ENCODE results near the gene UGT1A8.

The UGT1A8 gene

GRCh38 chr2:233772153-233772552, 154.7 kb downstream of the UGT1A8 start:
- DNase-seq = no peak

DNA sequence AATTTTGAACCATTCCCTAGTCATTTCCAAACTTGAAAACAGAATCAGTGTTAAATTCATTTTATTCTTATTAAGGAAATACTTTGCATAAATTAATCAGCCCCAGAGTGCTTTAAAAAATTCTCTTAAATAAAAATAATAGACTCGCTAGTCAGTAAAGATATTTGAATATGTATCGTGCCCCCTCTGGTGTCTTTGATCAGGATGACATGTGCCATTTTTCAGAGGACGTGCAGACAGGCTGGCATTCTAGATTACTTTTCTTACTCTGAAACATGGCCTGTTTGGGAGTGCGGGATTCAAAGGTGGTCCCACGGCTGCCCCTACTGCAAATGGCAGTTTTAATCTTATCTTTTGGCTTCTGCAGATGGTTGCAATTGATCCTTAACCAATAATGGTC, 155.2 kb downstream of the UGT1A8 start:
- DNase-seq = no peak

- DNase-seq = no peak
Observed at GRCh38 chr2:233773854-233774253, 156.4 kb downstream of the UGT1A8 start.

DNA sequence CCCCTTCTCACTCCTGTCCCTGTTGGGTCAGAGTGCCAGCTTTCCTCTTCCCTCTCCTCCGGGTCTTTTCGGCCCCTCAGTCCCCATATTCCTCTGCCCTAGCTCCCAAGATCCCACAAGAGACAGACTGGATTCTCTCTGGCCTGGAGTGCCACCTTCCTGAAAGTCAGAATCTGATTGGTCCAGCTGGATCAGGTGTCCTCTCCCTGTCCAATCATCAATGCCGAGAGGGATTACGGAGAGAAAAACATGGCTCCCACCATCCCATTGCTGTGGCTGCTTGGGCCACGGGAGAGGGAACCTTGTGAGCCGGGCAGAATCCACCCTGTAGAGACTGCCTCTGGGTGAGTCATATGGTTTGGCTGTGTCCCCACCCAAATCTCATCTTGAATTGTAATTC, 158.0 kb downstream of the UGT1A8 start:
- DNase-seq = no peak

DNA sequence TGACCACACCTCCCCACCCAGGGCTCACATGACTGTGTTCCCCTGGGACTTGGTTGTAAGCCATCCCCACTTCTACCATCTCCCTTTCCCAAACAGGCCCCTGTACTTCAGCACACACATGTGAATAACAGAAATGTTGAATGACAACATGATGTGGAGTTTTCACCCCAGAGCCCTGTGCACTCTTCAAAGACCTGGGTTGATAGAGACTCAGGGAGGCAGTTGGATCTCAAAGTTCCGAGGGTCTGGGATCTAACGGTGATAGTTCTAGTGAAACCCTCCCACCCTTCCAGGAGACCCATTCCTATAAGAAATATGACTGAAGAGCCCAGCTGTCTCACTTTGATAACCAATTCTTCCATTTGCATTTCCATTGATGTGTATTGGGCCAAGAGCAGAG, 160.6 kb downstream of the UGT1A8 start, which contains the start of gene MROH2A:
TSS of gene MROH2A (plus strand) at position 301 of the 400 bp plus-strand sequence. CDS start 1,029 bp downstream, outside the sequence.
- no peak for DNase-seq

- DNase-seq = no peak
Observed at GRCh38 chr2:233779722-233780121, 162.3 kb downstream of the UGT1A8 start.

DNA sequence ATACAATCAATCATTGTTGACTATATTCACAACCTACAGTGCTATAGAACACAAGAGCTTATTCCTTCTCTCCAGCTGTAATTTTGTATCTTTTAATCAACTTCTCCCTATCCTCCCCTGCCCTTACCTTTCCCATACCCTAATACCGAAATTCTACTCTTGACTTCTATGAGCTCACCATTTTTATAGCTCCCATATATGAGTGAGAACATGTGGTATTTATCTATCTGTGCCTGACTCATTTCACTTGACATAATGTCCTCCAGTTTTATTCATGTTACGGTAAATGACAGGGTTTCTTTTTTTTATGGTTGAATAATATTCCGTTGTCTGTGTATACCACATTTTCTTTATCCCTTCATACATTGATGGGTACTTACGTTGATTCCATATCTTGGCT, 163.3 kb downstream of the UGT1A8 start:
- DNase-seq = no peak

- DNase-seq = no peak
Observed at GRCh38 chr2:233789554-233789953, 172.1 kb downstream of the UGT1A8 start.

DNA sequence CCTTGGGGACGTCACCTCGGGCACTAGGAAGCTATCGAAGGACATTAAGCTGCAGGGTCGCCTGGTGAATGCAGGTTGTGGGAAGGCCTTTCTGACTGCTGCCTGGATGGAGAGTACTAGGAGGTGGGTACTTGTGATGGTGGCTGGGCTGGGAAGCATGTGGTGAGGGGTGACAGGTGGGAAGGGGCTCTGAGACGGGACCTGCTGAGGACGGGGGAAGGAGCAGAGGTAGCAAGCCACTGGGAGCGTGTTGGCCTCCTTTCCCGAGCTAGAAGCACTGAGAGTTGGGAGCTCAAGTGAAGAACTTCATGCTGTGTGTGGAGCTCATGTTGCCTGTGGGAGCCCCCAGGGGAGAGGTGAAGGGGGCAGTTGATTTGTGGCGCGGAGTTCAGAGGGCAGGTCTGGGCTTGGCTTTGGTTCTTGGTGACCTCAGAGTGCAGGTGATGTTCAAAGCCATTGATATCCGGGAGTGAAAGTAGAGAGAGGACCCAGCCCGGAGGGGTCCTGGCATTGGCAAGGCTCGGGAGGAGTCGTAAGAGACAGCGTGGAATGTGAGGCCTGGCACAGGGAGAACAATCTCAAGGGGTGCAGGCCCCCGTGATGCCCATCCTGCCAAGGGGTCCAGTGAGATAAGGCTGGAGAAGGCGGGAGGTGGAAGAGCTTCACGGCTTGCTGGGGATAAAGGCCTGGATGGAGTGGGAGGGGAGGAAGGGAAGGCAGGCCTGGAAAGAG, 173.9 kb downstream of the UGT1A8 start:
- no peak for DNase-seq

DNA sequence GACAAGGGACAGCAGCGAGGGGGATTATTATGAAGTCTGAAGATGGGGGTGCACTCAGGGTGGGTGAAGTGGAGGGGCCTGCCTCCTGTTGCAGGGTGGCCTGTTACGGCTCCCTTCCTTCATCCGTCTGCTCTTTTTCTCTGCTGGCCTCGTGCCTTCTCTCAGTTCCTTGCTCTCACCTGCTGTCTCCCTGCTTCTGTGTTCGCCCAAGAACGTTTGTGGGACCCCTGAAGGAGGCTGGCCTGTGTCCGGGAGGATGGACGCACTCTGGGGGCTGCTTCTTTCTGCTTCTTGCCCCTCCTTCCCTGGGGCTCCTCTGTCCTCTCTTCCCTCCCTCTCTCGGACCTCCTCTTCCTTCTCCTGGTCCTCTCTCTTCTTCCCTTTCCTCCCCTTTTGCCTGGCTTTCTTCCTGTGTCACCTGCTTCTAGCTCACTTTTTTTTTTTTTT, 174.5 kb downstream of the UGT1A8 start:
- no peak for DNase-seq

DNA sequence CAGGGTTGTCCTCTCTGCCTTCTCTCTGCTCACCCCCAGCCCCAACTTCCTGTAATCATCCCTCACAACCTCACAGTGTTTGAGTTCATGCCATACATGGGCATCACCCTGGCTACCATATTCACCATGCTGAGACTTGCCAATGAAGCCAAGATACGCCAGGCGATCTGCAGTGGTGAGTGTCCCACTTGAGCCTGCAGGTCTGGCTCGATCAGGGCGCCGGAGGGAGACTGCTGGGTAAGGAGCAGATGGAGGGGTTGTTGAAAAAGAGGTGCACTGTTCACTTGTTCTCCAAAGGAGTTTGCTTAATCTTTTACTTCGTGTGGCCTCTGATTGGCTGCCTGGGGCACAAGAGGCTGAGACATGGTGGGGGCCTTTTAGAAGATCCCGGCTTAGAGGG, 175.3 kb downstream of the UGT1A8 start:
- DNase-seq = no peak

GRCh38 chr2:233793465-233794127, 176.2 kb downstream of the UGT1A8 start:
- no peak for DNase-seq

DNA sequence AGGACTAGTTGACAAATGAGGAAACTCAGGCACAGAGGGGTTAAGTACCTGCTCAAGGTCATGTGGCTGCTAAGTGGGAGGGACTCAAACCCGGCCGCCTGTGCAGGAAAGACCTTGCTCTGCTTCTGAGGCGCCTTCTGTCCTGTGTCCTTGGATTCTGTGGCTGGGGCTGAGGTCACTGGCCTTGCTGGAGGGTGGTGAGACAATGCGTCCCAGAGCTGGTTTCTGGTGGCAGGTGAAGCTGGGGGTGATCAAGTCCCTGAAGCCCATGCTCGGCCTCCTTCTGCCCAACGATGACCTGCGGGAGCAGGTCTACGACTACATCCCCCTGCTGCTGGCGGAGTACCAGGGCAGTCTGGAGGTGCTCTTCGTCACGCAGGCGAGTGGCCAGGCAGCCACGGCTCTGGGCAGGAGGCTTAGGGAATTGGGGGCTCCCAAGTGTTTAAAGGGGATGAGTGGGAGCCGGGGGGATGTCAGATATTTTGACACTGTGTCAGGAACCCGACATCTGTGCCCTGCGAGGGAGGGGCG, 176.8 kb downstream of the UGT1A8 start:
- no peak for DNase-seq

DNA sequence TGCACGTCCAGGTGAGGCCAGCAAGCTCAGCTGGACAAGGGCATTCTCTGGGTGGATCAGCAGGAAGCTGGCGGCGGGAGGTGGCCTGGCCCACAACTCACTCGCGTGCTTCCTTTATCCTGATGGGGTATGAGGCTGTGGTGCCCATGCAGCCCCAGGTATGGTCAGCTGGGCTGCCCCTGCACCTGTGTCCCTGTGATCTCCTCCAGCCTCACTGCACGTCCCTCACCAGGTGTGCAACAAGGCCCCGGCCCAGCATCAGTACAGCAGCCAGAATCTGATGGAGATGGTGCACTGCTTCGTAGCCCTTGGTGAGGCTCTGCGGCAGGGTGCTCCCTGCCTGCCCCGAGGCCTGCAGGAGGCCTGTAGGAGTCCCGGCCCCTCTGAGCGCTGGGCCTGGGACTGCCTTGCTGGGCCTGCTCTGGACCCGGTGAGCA, 178.3 kb downstream of the UGT1A8 start:
- no peak for DNase-seq

DNA sequence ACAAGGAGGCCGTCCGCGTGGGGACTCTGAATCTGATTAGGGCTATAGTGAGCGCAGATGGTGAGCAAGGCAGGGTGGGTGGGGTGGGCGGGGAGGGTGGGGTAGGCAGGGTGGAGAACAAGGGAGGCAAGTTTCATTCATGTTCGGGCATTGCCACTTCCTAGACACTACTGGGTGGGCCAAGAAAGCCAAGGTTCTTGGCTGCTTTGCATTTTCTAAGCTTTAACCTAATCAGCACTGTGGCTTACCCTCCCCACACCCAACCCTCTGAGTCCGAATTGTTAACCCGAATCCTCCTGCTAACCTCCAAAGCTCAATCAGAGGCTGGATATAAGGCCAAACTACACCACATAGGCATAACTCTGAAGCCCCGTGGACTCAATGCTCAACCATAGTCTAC, 178.8 kb downstream of the UGT1A8 start:
- no peak for DNase-seq

DNA sequence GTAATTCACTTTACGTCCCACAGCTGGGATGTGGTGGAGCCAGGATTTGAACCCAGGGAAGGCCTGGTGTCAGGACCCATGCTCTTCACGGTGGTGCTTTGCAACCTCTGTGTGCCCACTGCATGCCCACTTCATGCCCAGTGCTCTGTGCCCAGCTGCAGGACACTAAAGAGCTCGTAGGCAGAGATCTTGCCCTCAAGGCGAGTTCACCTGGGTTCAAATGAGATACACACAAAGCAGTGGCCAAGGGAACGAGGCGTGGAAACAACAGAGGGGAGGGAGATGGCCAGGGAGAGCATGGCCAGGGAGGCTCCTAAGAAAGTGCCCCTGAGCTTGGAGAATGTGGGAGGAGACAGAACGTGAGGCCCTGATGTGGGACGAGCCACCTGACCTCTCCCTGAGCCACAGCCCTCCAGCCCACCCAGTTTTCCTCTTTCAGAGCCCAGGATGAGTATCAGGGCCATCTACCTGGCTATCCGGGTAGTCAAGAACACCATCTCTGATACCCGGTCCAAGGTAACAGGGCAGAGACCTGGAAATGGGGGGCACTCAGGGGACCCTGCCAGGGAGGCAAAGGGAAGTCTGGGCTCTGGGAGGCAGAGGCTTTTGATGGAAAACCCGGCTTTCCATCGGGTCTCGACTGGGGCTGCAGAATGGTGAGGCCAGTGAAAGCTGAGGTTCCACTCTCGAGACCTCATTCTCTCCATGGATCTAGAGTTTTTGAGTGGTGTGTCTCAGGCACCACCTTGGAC, 181.1 kb downstream of the UGT1A8 start:
- DNase-seq = no peak

DNA sequence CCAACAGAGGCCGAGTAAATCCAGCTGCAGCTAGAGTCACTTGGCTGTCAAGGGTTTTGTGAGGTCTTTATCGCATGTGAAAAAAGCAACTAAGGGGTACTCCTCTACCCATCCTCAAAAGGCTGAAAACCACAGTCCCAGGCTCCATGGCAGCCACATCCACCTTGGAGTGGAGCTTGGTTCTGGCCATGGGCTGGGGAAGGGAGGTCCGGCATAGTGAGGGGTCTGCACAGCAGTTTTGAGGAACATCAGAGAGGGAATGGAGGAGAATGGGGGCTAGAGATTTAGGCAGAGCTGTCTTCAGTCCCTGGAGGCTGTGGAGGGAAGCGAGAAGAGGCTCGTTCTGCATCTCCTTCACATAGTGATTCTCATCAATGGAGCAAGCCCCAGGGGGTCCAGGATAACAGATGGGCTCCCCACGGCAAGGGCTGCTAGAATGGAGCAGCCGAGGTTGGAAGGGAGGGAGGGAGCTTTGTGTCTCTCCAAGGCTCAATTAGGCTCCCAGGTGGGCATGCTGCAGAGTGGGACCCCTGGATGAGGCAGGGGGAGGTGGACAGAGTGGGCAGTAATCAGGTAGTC, 181.7 kb downstream of the UGT1A8 start:
- no peak for DNase-seq

DNA sequence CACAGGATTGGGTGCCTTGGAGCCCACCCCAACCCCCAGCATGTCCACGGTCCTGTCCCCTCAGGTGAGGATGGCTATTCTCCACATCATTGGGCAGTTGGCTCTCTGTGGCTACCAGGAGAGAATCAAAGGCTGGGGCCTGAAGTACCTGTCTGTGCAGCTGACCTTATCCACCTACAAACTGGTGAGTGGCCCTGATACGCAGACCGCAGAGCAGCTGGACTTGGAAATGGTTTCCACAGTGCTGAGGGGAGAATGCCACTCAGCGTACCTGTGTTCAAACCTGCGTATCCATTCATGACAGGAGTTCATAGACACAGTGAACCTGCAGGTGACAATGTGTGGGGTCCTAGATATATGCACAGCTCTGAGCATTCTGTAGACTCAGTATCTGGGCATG, 182.3 kb downstream of the UGT1A8 start:
- no peak for DNase-seq

DNA sequence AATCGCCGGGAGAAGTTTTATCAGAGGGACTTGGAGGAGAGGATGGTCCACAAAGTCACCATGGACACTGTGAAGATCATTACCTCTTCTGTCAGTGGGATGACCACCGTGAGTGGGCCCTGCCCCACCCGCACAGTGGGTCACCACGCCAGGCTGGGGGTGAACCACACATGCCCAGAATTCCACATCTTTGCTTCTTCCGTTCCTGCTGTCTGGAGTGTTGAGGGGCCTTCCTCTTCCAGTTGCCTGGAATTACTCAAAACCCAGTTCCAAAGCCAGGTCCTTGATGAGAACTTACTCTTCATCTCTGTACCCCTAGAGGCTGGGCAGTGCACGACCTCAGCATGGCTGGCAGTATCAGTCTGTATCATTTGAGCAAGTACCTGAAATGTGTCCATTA, 182.8 kb downstream of the UGT1A8 start:
- no peak for DNase-seq

DNA sequence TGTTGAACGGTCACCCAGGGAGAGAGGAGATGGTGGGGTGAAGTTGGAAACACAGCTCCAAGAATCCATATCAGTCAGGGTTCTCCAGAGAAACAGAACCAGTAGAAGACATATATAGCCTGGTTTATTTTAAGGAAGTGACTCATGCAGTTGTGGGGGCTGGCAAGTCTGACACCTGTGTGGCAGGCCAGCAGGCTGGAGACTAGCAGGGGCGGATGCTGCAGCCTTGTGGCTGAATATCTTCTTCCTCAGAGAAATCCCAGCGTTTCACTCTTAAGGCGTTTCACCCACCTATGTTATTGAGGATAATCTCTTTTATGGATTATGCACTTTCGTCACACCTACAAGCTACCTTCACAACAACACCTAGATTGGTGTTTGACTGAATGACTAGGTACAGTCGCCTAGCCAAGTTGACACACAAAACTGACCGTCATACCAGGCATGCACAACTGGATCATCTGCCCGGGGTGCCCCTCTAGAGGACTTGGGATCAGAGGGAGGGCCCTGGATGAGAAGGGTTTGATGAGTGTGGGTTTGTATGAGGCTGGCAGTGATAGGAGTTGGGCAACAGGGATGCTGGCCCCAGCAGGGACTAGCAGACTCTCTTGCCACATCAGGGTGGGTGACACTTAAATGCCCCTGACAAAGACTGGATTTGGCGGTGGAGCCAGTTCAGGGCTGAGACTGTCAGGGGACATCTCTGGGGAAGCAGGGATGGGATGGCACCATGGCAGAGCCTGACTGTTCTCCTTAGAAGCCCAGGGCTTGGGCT, 184.1 kb downstream of the UGT1A8 start:
- no peak for DNase-seq

GRCh38 chr2:233802132-233802815, 184.8 kb downstream of the UGT1A8 start:
- DNase-seq = no peak

Data from activated T-cell treated with anti-CD3 and anti-CD28 coated beads for 4 hours (primary cell).